ENCODE data around the gene SPP1. TPM values are rescaled to one million over a fixed set of nuclear protein-coding genes. Genes with fewer than 3 reads are reported as not detected.

The SPP1 gene
- polyA plus RNA-seq, 1 donor (not counting 4 experiments of a cell fraction or from before 2014, with no cell fraction given), result 0.84 TPM

- Histone ChIP-seq H4K20me1 (ENCODE audit: control insufficient read depth, extremely low read depth, insufficient read depth, low read length) (no peaks in the 10 kb centered on the region), H3K79me2 (ENCODE audit: control insufficient read depth, insufficient read depth, low read length) (no peaks in the 10 kb centered on the region), H3K4me1 (ENCODE audit: control insufficient read depth, extremely low read depth, insufficient read depth, low read length) (no peaks in the 10 kb centered on the region), H3K9me3 (ENCODE audit: control insufficient read depth, low read depth, low read length) (no peaks in the 10 kb centered on the region), H3K4me3 (ENCODE audit: control insufficient read depth in 2 of 3, extremely low read depth in 1 of 3, insufficient read depth in 2 of 3, low read depth in 1 of 3, low read length in 3 of 3) (no peak overlapping the region), H2AFZ (ENCODE audit: control insufficient read depth, low read length) (no peak overlapping the region), H3K9ac (ENCODE audit: control insufficient read depth, extremely low read depth, insufficient read depth, low read length) (no peak overlapping the region), H3K27me3 (ENCODE audit: control insufficient read depth, extremely low read depth, insufficient read depth, low read length) (no peaks in the 10 kb centered on the region), H3K9me1 (ENCODE audit: control insufficient read depth, extremely low read depth, insufficient read depth, low read length) (no peaks in the 10 kb centered on the region), H3K36me3 (ENCODE audit: control insufficient read depth in 2 of 2, extremely low read depth in 1 of 2, insufficient read depth in 2 of 2, low read length in 2 of 2) (no peaks in the 10 kb centered on the region), H3K4me2 (ENCODE audit: control insufficient read depth, extremely low read depth, insufficient read depth, low read depth, low read length) (no peak overlapping the region), H3K27ac (ENCODE audit: control insufficient read depth, insufficient read depth, low read length) (no peak overlapping the region)
- dilution Hi-C loops (cut with MboI; ENCODE audit: extremely low pct_ligation_motif_present, low sequenced_read_pairs), result no loop called here
- TF ChIP-seq EZH2 (IDR thresholded peaks at IDR 0.05; ENCODE audit: low read length) (no peak), CTCF (optimal IDR thresholded peaks at IDR 0.05 in 1 of 3, IDR thresholded peaks at IDR 0.05 in 1 of 3, conservative IDR thresholded peaks at IDR 0.05 in 1 of 3; ENCODE audit: extremely low read depth in 1 of 3, insufficient read depth in 2 of 3, low read length in 3 of 3) (no peak)
- no peak for FAIRE-seq
- DNase-seq (ENCODE audit: low read depth, low spot score), result no peak
Measured at GRCh38 chr4:87930629-87931028, 44.9 kb upstream of the SPP1 start.

GRCh38 chr4:87931932-87932331, 43.6 kb upstream of the SPP1 start:
- H3K4me1 ChIP-seq (ENCODE audit: control insufficient read depth, extremely low read depth, insufficient read depth, low read length), result no peaks in the 10 kb centered on the region
- dilution Hi-C loops (cut with MboI; ENCODE audit: extremely low pct_ligation_motif_present, low sequenced_read_pairs), result no loop called here
- no peaks in the 10 kb centered on the region for H3K9me1 ChIP-seq (ENCODE audit: control insufficient read depth, extremely low read depth, insufficient read depth, low read length)
- H2AFZ ChIP-seq (ENCODE audit: control insufficient read depth, low read length), result no peak overlapping the region
- no peaks in the 10 kb centered on the region for H3K36me3 ChIP-seq (ENCODE audit: control insufficient read depth in 2 of 2, extremely low read depth in 1 of 2, insufficient read depth in 2 of 2, low read length in 2 of 2)
- no peaks in the 10 kb centered on the region for H3K9me3 ChIP-seq (ENCODE audit: control insufficient read depth, low read depth, low read length)
- FAIRE-seq (no peak), DNase-seq (ENCODE audit: low read depth, low spot score) (no peak)
- no peak overlapping the region for H3K4me2 ChIP-seq (ENCODE audit: control insufficient read depth, extremely low read depth, insufficient read depth, low read depth, low read length)
- no peak overlapping the region for H3K4me3 ChIP-seq (ENCODE audit: control insufficient read depth in 2 of 3, extremely low read depth in 1 of 3, insufficient read depth in 2 of 3, low read depth in 1 of 3, low read length in 3 of 3)
- TF ChIP-seq CTCF (optimal IDR thresholded peaks at IDR 0.05 in 1 of 3, IDR thresholded peaks at IDR 0.05 in 1 of 3, conservative IDR thresholded peaks at IDR 0.05 in 1 of 3; ENCODE audit: extremely low read depth in 1 of 3, insufficient read depth in 2 of 3, low read length in 3 of 3) (no peak), EZH2 (IDR thresholded peaks at IDR 0.05; ENCODE audit: low read length) (no peak)
- no peak overlapping the region for H3K9ac ChIP-seq (ENCODE audit: control insufficient read depth, extremely low read depth, insufficient read depth, low read length)
- H3K79me2 ChIP-seq (ENCODE audit: control insufficient read depth, insufficient read depth, low read length), result no peaks in the 10 kb centered on the region
- H3K27me3 ChIP-seq (ENCODE audit: control insufficient read depth, extremely low read depth, insufficient read depth, low read length), result no peaks in the 10 kb centered on the region
- H4K20me1 ChIP-seq (ENCODE audit: control insufficient read depth, extremely low read depth, insufficient read depth, low read length), result no peaks in the 10 kb centered on the region
- no peak overlapping the region for H3K27ac ChIP-seq (ENCODE audit: control insufficient read depth, insufficient read depth, low read length)
